Measurements from ENCODE around the gene SRRD.

SRRD gene

DNA sequence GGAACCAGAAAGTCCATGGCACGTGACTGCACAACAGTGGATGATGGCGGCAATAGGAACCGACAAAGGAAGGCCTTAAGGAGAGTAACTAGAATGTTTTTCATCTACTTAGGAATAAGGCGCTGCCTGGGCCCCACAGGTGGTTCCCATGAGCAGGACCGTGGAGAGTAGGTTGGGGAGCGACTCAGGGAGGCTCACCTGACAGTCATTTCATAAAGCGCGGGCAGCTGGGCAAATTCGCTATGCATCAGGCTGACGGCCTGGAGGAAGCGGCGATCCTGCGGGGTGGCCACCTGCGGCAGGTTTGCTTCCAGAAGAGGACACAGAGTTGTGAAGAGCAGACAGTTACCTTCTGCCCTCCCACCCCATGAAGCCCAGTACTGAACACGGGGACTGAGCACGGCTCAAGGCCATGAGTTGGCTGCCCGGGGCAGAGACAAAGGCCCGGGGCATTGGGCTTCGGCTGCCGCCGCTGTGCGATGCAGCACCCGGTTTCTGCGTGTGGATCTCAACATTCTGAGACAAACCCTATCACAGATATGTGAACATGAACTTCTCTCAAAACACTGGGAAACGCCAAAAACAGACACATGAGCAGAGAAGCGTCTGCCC is 25.9 kb upstream of the SRRD start:
- H3K4me3 ChIP-seq (replicated peaks; ENCODE audit: low read depth, low read length), result no peak overlapping the region
- TF ChIP-seq, protein P1, sequence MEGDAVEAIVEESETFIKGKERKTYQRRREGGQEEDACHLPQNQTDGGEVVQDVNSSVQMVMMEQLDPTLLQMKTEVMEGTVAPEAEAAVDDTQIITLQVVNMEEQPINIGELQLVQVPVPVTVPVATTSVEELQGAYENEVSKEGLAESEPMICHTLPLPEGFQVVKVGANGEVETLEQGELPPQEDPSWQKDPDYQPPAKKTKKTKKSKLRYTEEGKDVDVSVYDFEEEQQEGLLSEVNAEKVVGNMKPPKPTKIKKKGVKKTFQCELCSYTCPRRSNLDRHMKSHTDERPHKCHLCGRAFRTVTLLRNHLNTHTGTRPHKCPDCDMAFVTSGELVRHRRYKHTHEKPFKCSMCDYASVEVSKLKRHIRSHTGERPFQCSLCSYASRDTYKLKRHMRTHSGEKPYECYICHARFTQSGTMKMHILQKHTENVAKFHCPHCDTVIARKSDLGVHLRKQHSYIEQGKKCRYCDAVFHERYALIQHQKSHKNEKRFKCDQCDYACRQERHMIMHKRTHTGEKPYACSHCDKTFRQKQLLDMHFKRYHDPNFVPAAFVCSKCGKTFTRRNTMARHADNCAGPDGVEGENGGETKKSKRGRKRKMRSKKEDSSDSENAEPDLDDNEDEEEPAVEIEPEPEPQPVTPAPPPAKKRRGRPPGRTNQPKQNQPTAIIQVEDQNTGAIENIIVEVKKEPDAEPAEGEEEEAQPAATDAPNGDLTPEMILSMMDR (IDR thresholded peaks at IDR 0.05; ENCODE audit: low read depth, low read length, missing control alignments), result no peak
- DNase-seq (ENCODE audit: extremely low read depth, low read depth), result no peak

DNA sequence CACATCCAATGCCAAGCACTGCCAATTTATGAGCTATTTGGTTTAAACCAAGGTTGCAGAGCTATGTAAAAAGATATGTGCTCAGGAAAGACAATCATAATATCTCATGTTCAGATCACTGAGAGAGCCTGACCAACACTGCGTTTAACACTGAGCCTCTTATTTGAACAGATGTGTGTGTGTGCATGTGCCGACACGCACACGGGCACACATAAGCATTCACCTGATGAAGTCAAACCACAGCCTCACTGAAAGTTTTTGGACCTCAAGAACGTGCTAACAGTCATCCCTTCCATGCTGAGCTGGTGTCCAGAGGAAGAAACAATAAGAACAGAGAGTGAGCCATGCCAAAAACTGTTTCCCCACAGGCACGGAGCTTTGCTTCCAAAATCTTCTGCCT is 23.5 kb upstream of the SRRD start:
- DNase-seq (ENCODE audit: extremely low read depth, low read depth), result no peak
- TF ChIP-seq, protein P1 (IDR thresholded peaks at IDR 0.05; ENCODE audit: low read depth, low read length, missing control alignments), result no peak
- no peak overlapping the region for H3K4me3 ChIP-seq (replicated peaks; ENCODE audit: low read depth, low read length)

DNA sequence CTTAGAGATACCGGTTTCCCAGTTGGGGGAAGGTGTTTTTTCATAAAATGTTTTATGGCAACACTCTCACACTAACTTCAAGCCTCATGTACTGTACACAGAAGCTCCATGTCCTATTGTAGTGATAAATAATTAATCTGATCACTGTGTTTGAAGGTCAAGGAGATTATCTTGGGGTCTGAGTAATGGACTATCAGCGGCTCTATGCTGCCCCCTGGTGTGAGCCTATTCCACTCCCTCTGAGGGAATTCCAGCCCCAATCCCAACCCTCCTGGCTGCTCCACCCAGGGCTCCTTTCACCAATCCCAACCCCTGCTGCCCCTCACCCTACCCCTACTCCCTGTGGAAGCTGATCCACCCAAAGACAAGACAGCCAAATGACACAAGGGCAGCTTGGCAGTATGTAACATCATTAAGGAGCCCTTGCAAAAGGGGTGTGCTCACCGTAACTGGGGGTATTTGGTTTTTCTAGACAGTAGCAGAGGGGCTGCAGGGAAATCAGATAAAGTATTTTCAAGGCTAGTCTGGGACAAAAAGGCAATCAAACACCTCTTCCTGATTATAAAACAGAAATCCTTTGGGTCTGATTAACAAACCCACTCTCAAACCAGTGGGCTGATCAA is 22.4 kb upstream of the SRRD start:
- TF ChIP-seq, protein P1 (IDR thresholded peaks at IDR 0.05; ENCODE audit: low read depth, low read length, missing control alignments), result peak; percentile 92
- DNase-seq (ENCODE audit: extremely low read depth, low read depth), result no peak
- no peak overlapping the region for H3K4me3 ChIP-seq (replicated peaks; ENCODE audit: low read depth, low read length)

DNA sequence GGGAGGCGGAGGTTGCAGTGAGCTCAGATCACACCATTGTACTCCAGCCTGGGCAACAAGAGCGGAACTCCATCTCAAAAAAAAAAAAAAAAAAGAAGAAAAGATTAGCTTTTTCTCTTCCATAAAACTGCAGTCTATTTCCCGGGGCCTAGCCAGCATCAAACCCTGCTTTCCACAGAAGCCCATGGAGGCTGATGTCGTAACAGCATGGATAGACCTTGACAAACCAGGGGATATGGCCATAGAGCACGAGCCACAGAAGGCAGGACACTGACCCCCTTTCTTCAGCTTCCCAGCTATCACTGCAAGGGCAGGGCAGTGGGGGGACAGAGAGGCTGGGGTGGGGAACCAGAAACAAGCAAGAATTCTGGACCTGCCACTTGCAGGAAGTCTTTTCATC is 21.6 kb upstream of the SRRD start:
- TF ChIP-seq, protein P1 (IDR thresholded peaks at IDR 0.05; ENCODE audit: low read depth, low read length, missing control alignments), result no peak
- DNase-seq (ENCODE audit: extremely low read depth, low read depth), result no peak
- no peak overlapping the region for H3K4me3 ChIP-seq (replicated peaks; ENCODE audit: low read depth, low read length)

DNA sequence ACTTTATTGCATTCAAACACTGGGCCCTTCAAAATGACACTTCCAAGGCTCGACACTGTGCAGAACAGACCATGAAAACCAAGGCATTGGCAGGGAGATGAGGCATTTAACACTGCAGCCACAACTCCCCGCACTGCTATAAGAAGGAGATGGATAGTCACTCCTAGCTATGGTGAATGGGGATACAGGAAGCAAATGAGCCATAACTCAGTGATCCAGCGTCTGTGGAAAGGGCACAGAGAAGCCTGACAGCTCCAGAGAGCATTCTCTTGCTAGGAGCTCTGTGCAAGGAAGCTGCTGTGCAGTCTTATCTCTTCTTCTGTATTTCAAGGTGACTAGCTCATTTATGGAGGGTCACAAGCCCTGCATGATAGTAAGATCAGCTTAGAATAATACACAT is 21.0 kb upstream of the SRRD start:
- TF ChIP-seq, protein P1 (IDR thresholded peaks at IDR 0.05; ENCODE audit: low read depth, low read length, missing control alignments), result no peak
- no peak for DNase-seq (ENCODE audit: extremely low read depth, low read depth)
- no peak overlapping the region for H3K4me3 ChIP-seq (replicated peaks; ENCODE audit: low read depth, low read length)

DNA sequence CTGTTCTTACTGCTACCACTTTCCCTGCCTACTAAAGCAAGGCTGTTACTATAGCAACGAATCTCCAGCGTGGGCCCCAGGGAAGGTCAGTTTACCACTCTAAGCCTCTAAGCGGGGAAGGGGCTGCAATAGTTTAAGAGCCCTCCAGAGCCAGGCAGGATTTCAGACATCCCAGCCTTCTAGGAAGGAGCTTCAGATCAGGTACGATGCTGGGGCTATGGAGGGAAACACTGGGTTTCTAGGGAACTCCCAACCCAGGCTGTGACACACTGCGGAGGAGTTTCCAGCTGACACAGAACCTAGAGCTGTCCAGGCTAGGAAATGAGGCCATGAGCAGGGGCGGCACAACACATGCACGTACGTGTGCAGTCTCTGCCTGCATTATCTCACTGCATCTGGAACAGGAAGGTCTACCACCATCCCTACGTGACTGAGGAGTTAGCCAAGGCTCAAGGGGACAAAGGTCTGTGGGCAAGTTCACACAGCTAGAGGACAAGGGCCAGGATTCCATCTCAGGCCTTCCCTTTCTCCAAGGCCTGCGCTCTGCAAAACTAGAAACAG is 20.5 kb upstream of the SRRD start:
- DNase-seq (ENCODE audit: extremely low read depth, low read depth), result no peak
- no peak overlapping the region for H3K4me3 ChIP-seq (replicated peaks; ENCODE audit: low read depth, low read length)
- TF ChIP-seq, protein P1 (IDR thresholded peaks at IDR 0.05; ENCODE audit: low read depth, low read length, missing control alignments), result no peak

All from HFF-Myc (cell line).